Endothelial cell (in vitro differentiated cells): ENCODE measurements around the gene DLX4. TPM values are rescaled to one million over a fixed set of nuclear protein-coding genes. Genes with fewer than 3 reads are reported as not detected.

Experiments used
- DNase-seq: peaks from one replicate; pipeline ENCODE4 v3.0.0; 2021; ENCODE audit warnings: low spot score
- H3K27ac Mint-ChIP-seq: one replicate; pipeline ENCODE4 v1.8.0; 2021; ENCODE audit warnings: mixed read lengths, inconsistent platforms; ENCODE audit not compliant: unreplicated experiment
- H3K27me3 Mint-ChIP-seq: one replicate; pipeline ENCODE4 v1.8.0; 2021; ENCODE audit warnings: mild to moderate bottlenecking, moderate library complexity, mixed read lengths, inconsistent platforms; ENCODE audit not compliant: unreplicated experiment
- H3K36me3 Mint-ChIP-seq: one replicate; pipeline ENCODE4 v1.8.0; 2021; ENCODE audit warnings: mild to moderate bottlenecking, low read depth, mixed read lengths, inconsistent platforms; ENCODE audit not compliant: unreplicated experiment
- H3K4me1 Mint-ChIP-seq: one replicate; pipeline ENCODE4 v1.8.0; 2021; ENCODE audit warnings: mild to moderate bottlenecking, mixed read lengths, inconsistent platforms; ENCODE audit not compliant: unreplicated experiment
- H3K4me3 Mint-ChIP-seq: one replicate; pipeline ENCODE4 v1.8.0; 2021; ENCODE audit warnings: mild to moderate bottlenecking, mixed read lengths, inconsistent platforms; ENCODE audit not compliant: unreplicated experiment
- H3K9me3 Mint-ChIP-seq: one replicate; pipeline ENCODE4 v1.8.0; 2021; ENCODE audit warnings: mixed read lengths, inconsistent platforms; ENCODE audit not compliant: unreplicated experiment
- CTCF ChIP-seq: fragments of 200-600 bp; sonication (generic); IDR thresholded peaks from one replicate; pipeline ENCODE4 v1.5.0; 2021; ENCODE audit warnings: antibody characterized with exemption; ENCODE audit not compliant: unreplicated experiment
- total RNA-seq: library from RNA; stranded (reverse); fragmentation: NEBNext Ultra II Directional; extraction: Animal tissue kit (Norgen Biotek cat#: 25700); gene quantifications from one replicate; pipeline ENCODE4 v1.2.1, GENCODE V29; 2021; ENCODE audit not compliant: unreplicated experiment

The DLX4 gene
- total RNA-seq, 1 donor from 2014 or later = 0.36 TPM

- Mint-ChIP-seq H3K4me1 (no peaks in the 10 kb centered on the region), H3K36me3 (no peaks in the 10 kb centered on the region), H3K27ac (no peak overlapping the region), H3K9me3 (no peaks in the 10 kb centered on the region), H3K27me3 (peaks cover 18% of the 10 kb centered on the region), H3K4me3 (no peak overlapping the region)
- TF ChIP-seq CTCF = no peak
- DNase-seq = no peak
Measured at GRCh38 chr17:49946208-49946607, 22.8 kb upstream of the DLX4 start.

GRCh38 chr17:49946964-49947584 is 21.9 kb upstream of the DLX4 start:
- no peaks in the 10 kb centered on the region for H3K9me3 Mint-ChIP-seq
- H3K4me3 Mint-ChIP-seq = no peak overlapping the region

GRCh38 chr17:49949634-49950033 is 19.4 kb upstream of the DLX4 start:
- Mint-ChIP-seq H3K36me3 (no peaks in the 10 kb centered on the region), H3K9me3 (no peaks in the 10 kb centered on the region), H3K27me3 (peaks cover 18% of the 10 kb centered on the region), H3K27ac (no peak overlapping the region), H3K4me1 (no peaks in the 10 kb centered on the region), H3K4me3 (no peak overlapping the region)
- TF ChIP-seq CTCF = no peak
- no peak for DNase-seq

More at GRCh38 chr17:49946964-49947584, 21.9 kb upstream of the DLX4 start:
- no peak for DNase-seq
- H3K27me3 Mint-ChIP-seq = peaks cover 20% of the 10 kb centered on the region
- TF ChIP-seq CTCF = no peak
- H3K27ac Mint-ChIP-seq = no peak overlapping the region
- no peaks in the 10 kb centered on the region for H3K36me3 Mint-ChIP-seq
- no peaks in the 10 kb centered on the region for H3K4me1 Mint-ChIP-seq

GRCh38 chr17:49951362-49952082 is 17.5 kb upstream of the DLX4 start:
- H3K27me3 Mint-ChIP-seq = peaks cover 15% of the 10 kb centered on the region
- H3K9me3 Mint-ChIP-seq = no peaks in the 10 kb centered on the region
- no peak for TF ChIP-seq CTCF

More at GRCh38 chr17:49951362-49952082, 17.5 kb upstream of the DLX4 start:
- DNase-seq = no peak
- Mint-ChIP-seq H3K27ac (no peak overlapping the region), H3K4me3 (no peak overlapping the region), H3K36me3 (no peaks in the 10 kb centered on the region), H3K4me1 (no peaks in the 10 kb centered on the region)
